GM19240 (cell line): Measurements from ENCODE around the gene LIN7A.

ENCODE experiments used
- DNase-seq: peaks from one replicate; pipeline ENCODE4 v3.0.0; 2011; ENCODE audit warnings: low spot score; ENCODE audit not compliant: insufficient read length

LIN7A gene

GRCh38 chr12:80937391-80938238 lies at the start of gene LIN7A:
Gene LIN7A (minus strand): TSS chr12:80937934. CDS start chr12:80937722, 212 bp downstream.
- DNase-seq: no peak

GRCh38 chr12:80986224-80986623 lies 48.5 kb upstream of the LIN7A start:
- DNase-seq: no peak

- no peak for DNase-seq
These were observed 42.1 kb upstream of the LIN7A start for GRCh38 chr12:80979816-80980215.

- DNase-seq: no peak
These were observed 41.5 kb upstream of the LIN7A start for GRCh38 chr12:80979251-80979650.

- no peak for DNase-seq
These were observed 39.6 kb upstream of the LIN7A start for GRCh38 chr12:80977346-80977745.

- DNase-seq: no peak
These were observed 30.6 kb upstream of the LIN7A start for GRCh38 chr12:80968326-80968725.

GRCh38 chr12:80967565-80967964 lies 29.8 kb upstream of the LIN7A start:
- no peak for DNase-seq

GRCh38 chr12:80966001-80966400 lies 28.3 kb upstream of the LIN7A start:
- no peak for DNase-seq

GRCh38 chr12:80958162-80958561 lies 20.4 kb upstream of the LIN7A start:
- DNase-seq: no peak

- no peak for DNase-seq
These were observed 17.3 kb upstream of the LIN7A start for GRCh38 chr12:80954857-80955520.

- DNase-seq: no peak
These were observed 14.7 kb upstream of the LIN7A start for GRCh38 chr12:80952443-80952842.

GRCh38 chr12:80946591-80946990 lies 8.9 kb upstream of the LIN7A start:
- no peak for DNase-seq

- DNase-seq: no peak
These were observed 5.6 kb upstream of the LIN7A start for GRCh38 chr12:80943338-80943737.

GRCh38 chr12:80941916-80942315 lies 4.2 kb upstream of the LIN7A start:
- no peak for DNase-seq

GRCh38 chr12:80939231-80939950 lies 1.7 kb upstream of the LIN7A start:
- DNase-seq: no peak

- DNase-seq: no peak
These were observed 663 bp upstream of the LIN7A start for GRCh38 chr12:80938397-80938796.

- DNase-seq: no peak
These were observed 918 bp downstream of the LIN7A start for GRCh38 chr12:80936642-80937390.

GRCh38 chr12:80936353-80936641 lies 1.4 kb downstream of the LIN7A start:
- no peak for DNase-seq

- DNase-seq: no peak
These were observed 2.6 kb downstream of the LIN7A start for GRCh38 chr12:80935111-80935510.

- no peak for DNase-seq
These were observed 11.8 kb downstream of the LIN7A start for GRCh38 chr12:80925983-80926382.

- DNase-seq: no peak
These were observed 12.5 kb downstream of the LIN7A start for GRCh38 chr12:80925237-80925636.

- DNase-seq: no peak
These were observed 13.3 kb downstream of the LIN7A start for GRCh38 chr12:80924437-80924836.
